Breast epithelium (tissue), 3 donors: ENCODE measurements around the gene TBXAS1.

Source experiments
- CTCF ChIP-seq, 3 donors: fragments of 450-650 bp; IDR thresholded peaks; one replicate each; pipeline ENCODE4 v1.5.1; 2016 to 2017; ENCODE audit warnings: antibody characterized with exemption in 3 of 3, mild to moderate bottlenecking in 3 of 3, moderate library complexity in 3 of 3
- POLR2A ChIP-seq: fragments of 450-650 bp; IDR thresholded peaks from one replicate; pipeline ENCODE4 v1.6.1; 2016; ENCODE audit warnings: antibody characterized with exemption, mild to moderate bottlenecking, moderate library complexity

- no peak for TF ChIP-seq POLR2A
- no peak for TF ChIP-seq CTCF (IDR thresholded peaks at IDR 0.05)
These were observed 21.8 kb downstream of the TBXAS1 start for GRCh38 chr7:139850906-139851305.
